OCI-LY7 (cell line): ENCODE data around the gene DCLK1. TPM values are rescaled to one million over a fixed set of nuclear protein-coding genes. Genes with fewer than 3 reads are reported as not detected.

Experiments used
- BruUV-seq: library from RNA; stranded (reverse); fragments of 400-500 nt; replicated peaks from 2 replicates; lab custom pipeline; 2021; lab: Mats Ljungman, UMichigan
- CTCF ChIA-PET: fragments of 300-600 bp; sonication (Branson Sonifier 250); formaldehyde crosslinking; loops from one replicate; lab custom pipeline; 2022; ENCODE audit warnings: antibody characterized with exemption; ENCODE audit not compliant: unreplicated experiment; lab: Charles Lee
- POLR2A ChIA-PET: fragments of 300-600 bp; sonication (Branson Sonifier 250); formaldehyde crosslinking; loops from one replicate; lab custom pipeline; 2022; ENCODE audit warnings: antibody characterized with exemption; lab: Charles Lee
- DNase-seq: peaks from one replicate; pipeline ENCODE4 v3.0.0-alpha.2; 2015; ENCODE audit warnings: low spot score
- H2AFZ ChIP-seq: fragments of 200-600 bp; sonication (generic), shearing (Covaris generic); 2 replicates; pipeline ENCODE4 v1.6.1; 2014; ENCODE audit warnings: mild to moderate bottlenecking, antibody characterized with exemption, low read length, moderate library complexity
- H3K27ac ChIP-seq: fragments of 200-600 bp; sonication (generic); 2 replicates; pipeline ENCODE4 v1.5.1; 2014; ENCODE audit warnings: mixed run types, low read depth, mild to moderate bottlenecking, moderate library complexity, low read length, inconsistent platforms; ENCODE audit not compliant: poor library complexity, severe bottlenecking
- H3K36me3 ChIP-seq: fragments of 200-600 bp; sonication (generic); 2 replicates; pipeline ENCODE4 v1.6.1; 2014; ENCODE audit warnings: mild to moderate bottlenecking, antibody characterized with exemption, low read length, moderate library complexity, mixed read lengths; ENCODE audit not compliant: insufficient read depth
- H3K4me1 ChIP-seq: fragments of 200-600 bp; sonication (generic); 2 replicates; pipeline ENCODE4 v1.5.1; 2014; ENCODE audit warnings: mild to moderate bottlenecking, low read length; ENCODE audit not compliant: insufficient read depth, poor library complexity, severe bottlenecking
- H3K4me2 ChIP-seq: fragments of 200-600 bp; sonication (generic); 2 replicates; pipeline ENCODE4 v1.6.1; 2014; ENCODE audit warnings: mild to moderate bottlenecking, low read length
- H3K4me3 ChIP-seq: fragments of 200-600 bp; sonication (generic); 2 replicates; pipeline ENCODE4 v1.5.1; 2014; ENCODE audit warnings: mild to moderate bottlenecking, low read depth, low read length; ENCODE audit not compliant: poor library complexity, severe bottlenecking
- H3K79me2 ChIP-seq: fragments of 200-600 bp; sonication (generic); 2 replicates; pipeline ENCODE4 v1.6.1; 2016; ENCODE audit warnings: low read depth, mild to moderate bottlenecking, low read length, moderate library complexity, mixed read lengths; ENCODE audit not compliant: insufficient read depth
- H3K9me2 ChIP-seq: fragments of 200-600 bp; sonication (generic); 2 replicates; pipeline ENCODE4 v1.6.1; 2016; ENCODE audit warnings: mild to moderate bottlenecking, low read length, mixed read lengths; ENCODE audit not compliant: insufficient read depth
- H3K9me3 ChIP-seq: fragments of 200-600 bp; sonication (generic); 2 replicates; pipeline ENCODE4 v1.6.1; 2014; ENCODE audit warnings: mild to moderate bottlenecking, mixed run types, low read length, mixed read lengths
- H4K20me1 ChIP-seq: fragments of 200-600 bp; sonication (generic); 2 replicates; pipeline ENCODE4 v1.6.1; 2014; ENCODE audit warnings: mild to moderate bottlenecking, antibody characterized with exemption, low read length, moderate library complexity, mixed read lengths; ENCODE audit not compliant: insufficient read depth
- EZH2phosphoT487 ChIP-seq: fragments of 200-600 bp; sonication (generic); IDR thresholded peaks from 2 replicates; pipeline ENCODE4 v1.6.1; 2018; ENCODE audit warnings: low read depth, borderline replicate concordance, mild to moderate bottlenecking, mixed run types, antibody characterized with exemption, low read length, moderate library complexity, mixed read lengths
- intact Hi-C: fragments of 100-400 bp; cut with micrococcal nuclease; formaldehyde crosslinking; loops from one replicate; pipeline ENCODE4 v1.10.0; 2022; ENCODE audit not compliant: unreplicated experiment
- total RNA-seq, 2 experiments: library from RNA; depleted of rRNA in 1 of 2; stranded (reverse); fragments of >200 nt in 1 of 2; shearing (Covaris generic) in 1 of 2; gene quantifications; 2 replicates each; pipeline ENCODE4 v1.2.3, GENCODE V29; 2014 to 2022
- TF ChIP-seq, protein P1 (sequence below): fragments of 200-600 bp; sonication (generic); conservative IDR thresholded peaks from 2 replicates; pipeline ENCODE4 v1.5.1; 2014; ENCODE audit warnings: mild to moderate bottlenecking, antibody characterized with exemption, low read length, moderate library complexity, mixed read lengths

DCLK1 gene
- total RNA-seq, 2 experiments from 2014 or later, result not detected

DNA sequence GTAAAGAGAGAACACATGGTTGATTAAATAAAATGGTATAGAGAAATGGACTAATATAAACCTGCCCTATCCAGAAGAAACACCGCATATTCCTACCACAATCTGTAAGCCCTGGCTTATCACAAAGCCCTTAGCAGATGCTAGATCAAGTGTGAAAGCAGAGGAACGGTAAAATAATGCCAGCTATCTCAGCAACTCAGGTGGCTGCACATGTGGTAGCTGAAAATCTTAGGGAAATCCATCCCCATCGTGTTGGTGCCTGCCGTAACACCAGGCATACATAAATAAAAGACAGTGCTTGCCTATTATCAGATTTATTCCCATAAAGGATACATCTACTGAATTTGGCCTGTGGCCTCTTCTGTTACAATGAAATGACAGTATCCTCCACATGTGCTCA lies 350.6 kb downstream of the DCLK1 start:
- DNase-seq, result no peak
- no peaks in the 10 kb centered on the region for H4K20me1 ChIP-seq
- no peak overlapping the region for H3K27ac ChIP-seq
- H3K4me2 ChIP-seq, result no peak overlapping the region
- ChIA-PET POLR2A (no interaction called here), CTCF (no interaction called here)
- TF ChIP-seq, protein P1, sequence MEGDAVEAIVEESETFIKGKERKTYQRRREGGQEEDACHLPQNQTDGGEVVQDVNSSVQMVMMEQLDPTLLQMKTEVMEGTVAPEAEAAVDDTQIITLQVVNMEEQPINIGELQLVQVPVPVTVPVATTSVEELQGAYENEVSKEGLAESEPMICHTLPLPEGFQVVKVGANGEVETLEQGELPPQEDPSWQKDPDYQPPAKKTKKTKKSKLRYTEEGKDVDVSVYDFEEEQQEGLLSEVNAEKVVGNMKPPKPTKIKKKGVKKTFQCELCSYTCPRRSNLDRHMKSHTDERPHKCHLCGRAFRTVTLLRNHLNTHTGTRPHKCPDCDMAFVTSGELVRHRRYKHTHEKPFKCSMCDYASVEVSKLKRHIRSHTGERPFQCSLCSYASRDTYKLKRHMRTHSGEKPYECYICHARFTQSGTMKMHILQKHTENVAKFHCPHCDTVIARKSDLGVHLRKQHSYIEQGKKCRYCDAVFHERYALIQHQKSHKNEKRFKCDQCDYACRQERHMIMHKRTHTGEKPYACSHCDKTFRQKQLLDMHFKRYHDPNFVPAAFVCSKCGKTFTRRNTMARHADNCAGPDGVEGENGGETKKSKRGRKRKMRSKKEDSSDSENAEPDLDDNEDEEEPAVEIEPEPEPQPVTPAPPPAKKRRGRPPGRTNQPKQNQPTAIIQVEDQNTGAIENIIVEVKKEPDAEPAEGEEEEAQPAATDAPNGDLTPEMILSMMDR, result no peak
- TF ChIP-seq EZH2phosphoT487, result no peak
- BruUV-seq, result no TSS peak
- H3K36me3 ChIP-seq, result no peaks in the 10 kb centered on the region
- H3K79me2 ChIP-seq, result no peaks in the 10 kb centered on the region
- no peaks in the 10 kb centered on the region for H3K4me1 ChIP-seq
- H2AFZ ChIP-seq, result no peak overlapping the region
- H3K4me3 ChIP-seq, result no peak overlapping the region
- intact Hi-C loops, result no loop called here
- no peaks in the 10 kb centered on the region for H3K9me3 ChIP-seq
- no peaks in the 10 kb centered on the region for H3K9me2 ChIP-seq

DNA sequence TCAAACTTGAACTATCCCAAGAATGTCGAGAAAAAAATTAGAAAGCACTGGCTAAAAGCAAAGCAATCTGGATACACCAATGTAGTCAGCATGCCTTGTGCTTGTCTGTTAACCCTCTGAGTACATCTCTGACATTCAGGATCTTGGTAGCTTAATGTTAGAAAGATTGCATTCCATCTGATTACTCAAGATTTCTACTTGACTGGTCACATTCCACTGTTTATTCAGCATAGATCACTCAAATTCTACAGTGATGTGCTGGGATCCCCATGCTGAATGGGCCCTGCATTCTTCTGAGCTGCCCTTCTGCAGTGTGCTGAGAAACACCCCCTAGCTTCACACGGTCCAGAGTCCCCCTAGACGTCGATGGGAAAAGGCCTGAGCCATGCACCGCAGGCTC lies 359.3 kb downstream of the DCLK1 start:
- no peak overlapping the region for H3K27ac ChIP-seq
- ChIA-PET CTCF (no interaction called here), POLR2A (interaction anchor here (0.8 kb wide), 1 partner anchor 56 kb away, joined by 3 read pairs; no protein-coding TSS in a partner anchor)
- H4K20me1 ChIP-seq, result no peaks in the 10 kb centered on the region
- no peak overlapping the region for H2AFZ ChIP-seq
- TF ChIP-seq EZH2phosphoT487, result no peak
- TF ChIP-seq, protein P1, result no peak
- intact Hi-C loops, result no loop called here
- DNase-seq, result no peak
- no peaks in the 10 kb centered on the region for H3K4me1 ChIP-seq
- H3K79me2 ChIP-seq, result no peaks in the 10 kb centered on the region
- no peaks in the 10 kb centered on the region for H3K36me3 ChIP-seq
- BruUV-seq, result no TSS peak
- H3K9me3 ChIP-seq, result no peaks in the 10 kb centered on the region
- no peaks in the 10 kb centered on the region for H3K9me2 ChIP-seq
- H3K4me3 ChIP-seq, result no peak overlapping the region
- H3K4me2 ChIP-seq, result no peak overlapping the region

DNA sequence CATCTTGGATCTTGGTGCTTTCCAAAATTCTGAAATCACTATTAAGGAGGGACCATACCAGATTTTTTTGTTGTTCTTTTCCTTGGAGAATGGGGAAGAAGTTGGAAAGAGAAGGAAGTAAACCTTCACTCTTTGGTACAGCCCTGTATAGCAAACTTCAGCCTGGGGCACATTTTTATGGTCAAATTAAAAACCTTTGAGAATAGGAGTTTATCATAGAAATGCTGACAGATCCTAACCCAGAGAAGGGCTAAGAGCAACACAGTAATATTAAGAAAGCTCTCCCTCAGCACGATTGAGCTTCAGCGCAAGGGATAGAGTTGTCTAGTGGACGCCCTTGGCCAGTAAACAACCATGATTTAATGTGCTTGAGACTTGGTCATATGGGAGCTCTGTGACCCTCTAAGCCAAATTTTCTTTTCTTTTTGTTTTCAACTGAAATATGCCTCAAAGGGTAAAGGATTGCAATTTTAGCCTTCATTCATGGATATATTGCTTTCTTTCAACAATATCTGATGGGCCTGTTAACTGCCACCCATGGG lies 360.4 kb downstream of the DCLK1 start:
- TF ChIP-seq, protein P1, result no peak
- TF ChIP-seq EZH2phosphoT487, result no peak
- intact Hi-C loops, result no loop called here
- Histone ChIP-seq H3K9me2 (no peaks in the 10 kb centered on the region), H4K20me1 (no peaks in the 10 kb centered on the region), H3K4me3 (no peak overlapping the region), H3K9me3 (no peaks in the 10 kb centered on the region), H3K4me2 (no peak overlapping the region), H3K27ac (no peak overlapping the region), H2AFZ (no peak overlapping the region), H3K36me3 (no peaks in the 10 kb centered on the region), H3K4me1 (no peaks in the 10 kb centered on the region), H3K79me2 (no peaks in the 10 kb centered on the region)
- ChIA-PET POLR2A (no interaction called here), CTCF (no interaction called here)
- DNase-seq, result no peak
- no TSS peak for BruUV-seq
